Activated gamma-delta T cell treated with Interleukin-2 at 50 U/mL for 16 hours (primary cell): ENCODE measurements around the gene MED23.
"Not testable (repeated sequence)": the region's sequence is repeated elsewhere in the genome, so short reads cannot be mapped to it uniquely, and the experiment has no call there.

Experiments used
- DNase-seq: peaks from one replicate; pipeline ENCODE4 v3.0.0-alpha.2; 2020

MED23 gene

GRCh38 chr6:131568726-131569125, 59.3 kb downstream of the MED23 start:
- no peak for DNase-seq

DNA sequence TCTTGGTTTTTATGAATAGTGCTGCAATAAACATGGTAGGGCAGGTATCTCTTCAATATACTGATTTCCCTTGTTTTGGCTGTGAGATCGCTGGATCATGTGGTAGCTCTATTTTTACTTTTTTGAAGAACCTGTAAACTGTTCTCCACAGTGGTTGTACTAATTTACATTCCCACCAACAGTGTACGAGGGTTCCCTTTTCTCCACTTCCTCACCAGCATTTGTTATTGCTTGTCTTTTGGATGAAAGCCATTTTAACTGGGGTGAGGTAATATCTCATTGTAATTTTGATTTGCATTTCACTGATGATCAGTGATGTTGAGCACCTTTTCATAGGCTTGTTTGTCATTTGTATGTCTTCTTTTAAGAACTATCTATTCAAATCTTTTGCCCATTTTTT, 63.0 kb downstream of the MED23 start:
- DNase-seq = no peak

GRCh38 chr6:131561925-131562707, 65.9 kb downstream of the MED23 start:
- no peak for DNase-seq

GRCh38 chr6:131558922-131559321, 69.1 kb downstream of the MED23 start:
- no peak for DNase-seq

DNA sequence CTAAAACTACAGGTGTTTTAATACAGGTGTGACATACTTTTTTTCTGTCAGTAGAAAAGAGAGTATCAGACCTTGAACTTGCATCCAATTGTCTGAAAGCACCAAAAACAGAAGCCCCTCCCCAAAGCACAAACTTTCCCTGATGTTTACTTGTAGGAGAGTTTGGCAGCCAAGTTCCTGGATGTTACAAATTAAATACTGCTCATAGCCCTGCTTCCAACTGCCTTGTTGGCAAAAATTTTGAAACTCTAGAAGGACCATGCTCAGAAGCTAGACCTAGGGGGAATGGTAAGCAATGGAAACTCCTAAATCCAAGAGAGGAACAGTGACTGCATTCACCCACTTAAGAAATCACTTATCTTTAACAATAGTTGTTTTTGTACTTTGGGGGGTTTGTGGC, 72.0 kb downstream of the MED23 start:
- DNase-seq = no peak

GRCh38 chr6:131552572-131552971, 75.5 kb downstream of the MED23 start:
- no peak for DNase-seq

DNA sequence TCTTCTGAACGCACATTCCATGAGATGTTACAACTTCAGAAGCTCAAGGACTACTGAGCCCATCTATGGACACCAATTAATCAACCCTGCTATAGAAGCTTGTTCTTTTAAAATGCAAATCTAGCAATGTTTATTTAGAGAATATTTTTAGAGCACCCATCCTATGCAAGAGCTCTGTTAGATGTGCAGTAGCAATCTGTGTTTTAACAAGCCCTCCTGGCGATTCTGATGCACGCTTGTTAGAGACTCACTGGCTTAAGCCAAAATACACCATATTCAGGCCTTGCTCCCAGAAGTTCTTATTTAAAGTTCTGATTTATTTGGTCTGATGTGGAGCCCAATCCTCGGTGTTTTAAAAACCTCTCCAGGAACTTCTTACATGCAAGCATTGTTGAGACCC, 76.1 kb downstream of the MED23 start:
- DNase-seq = no peak

DNA sequence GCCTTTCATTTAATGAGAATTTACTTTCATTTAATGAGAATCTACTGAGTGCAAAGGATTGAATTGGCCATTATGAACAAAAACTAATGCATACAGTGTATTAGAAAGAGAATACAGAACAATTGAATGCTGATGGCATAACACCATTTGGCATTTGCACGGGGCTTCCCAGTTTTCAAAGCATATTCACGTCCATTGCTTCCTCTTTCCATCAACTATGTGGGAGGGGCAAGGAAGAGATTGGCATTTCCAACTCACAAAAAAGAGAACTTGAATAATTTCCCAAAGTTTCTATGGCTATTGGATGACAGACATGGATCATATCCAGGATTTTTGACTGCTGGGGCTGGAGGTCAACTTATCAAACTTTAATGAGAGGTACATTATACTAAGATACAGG, 78.2 kb downstream of the MED23 start:
- DNase-seq = no peak

DNA sequence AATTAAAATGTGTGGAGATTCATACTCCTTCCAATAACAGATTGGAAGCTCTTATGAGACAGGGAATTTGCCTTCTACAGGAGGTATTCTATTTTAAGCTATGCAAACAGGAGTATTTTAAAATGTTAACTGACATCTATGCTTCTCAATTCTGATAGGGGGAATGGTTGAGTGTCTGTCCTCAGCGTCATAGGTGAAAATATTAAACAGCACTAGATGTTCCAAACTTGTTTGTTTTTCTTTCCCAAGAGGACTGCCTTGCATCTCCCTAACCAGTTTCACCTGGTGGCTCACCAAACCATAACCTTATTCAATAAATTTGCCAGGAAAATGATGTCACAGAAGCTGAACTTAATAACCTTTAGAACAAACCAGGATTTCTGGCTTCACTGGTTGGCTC, 79.6 kb downstream of the MED23 start:
- DNase-seq = no peak

GRCh38 chr6:131547488-131547887, 80.6 kb downstream of the MED23 start:
- DNase-seq = no peak

GRCh38 chr6:131545317-131545716, 82.7 kb downstream of the MED23 start:
- no peak for DNase-seq

DNA sequence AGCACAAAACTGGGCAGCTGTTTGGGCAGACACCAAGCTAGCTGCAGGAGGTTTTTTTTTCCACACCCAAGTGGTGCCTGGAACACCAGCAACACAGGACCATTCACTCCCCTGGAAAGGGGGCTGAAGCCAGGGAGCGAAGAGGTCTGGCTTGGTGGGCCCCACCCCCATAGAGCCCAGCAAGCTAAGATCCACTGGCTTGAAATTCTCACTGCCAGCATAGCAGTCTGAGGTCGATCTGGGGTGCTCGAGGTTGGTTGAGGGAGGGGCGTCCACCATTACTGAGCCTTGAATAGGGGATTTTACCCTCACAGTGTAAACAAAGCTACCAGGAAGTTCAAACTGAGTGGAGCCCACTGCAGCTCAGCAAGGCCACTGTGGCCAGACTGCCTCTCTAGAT, 89.4 kb downstream of the MED23 start:
- DNase-seq = not testable (repeated sequence)

GRCh38 chr6:131532580-131533039, 95.4 kb downstream of the MED23 start:
- DNase-seq = no peak

GRCh38 chr6:131531681-131532080, 96.4 kb downstream of the MED23 start:
- DNase-seq = not testable (repeated sequence)

DNA sequence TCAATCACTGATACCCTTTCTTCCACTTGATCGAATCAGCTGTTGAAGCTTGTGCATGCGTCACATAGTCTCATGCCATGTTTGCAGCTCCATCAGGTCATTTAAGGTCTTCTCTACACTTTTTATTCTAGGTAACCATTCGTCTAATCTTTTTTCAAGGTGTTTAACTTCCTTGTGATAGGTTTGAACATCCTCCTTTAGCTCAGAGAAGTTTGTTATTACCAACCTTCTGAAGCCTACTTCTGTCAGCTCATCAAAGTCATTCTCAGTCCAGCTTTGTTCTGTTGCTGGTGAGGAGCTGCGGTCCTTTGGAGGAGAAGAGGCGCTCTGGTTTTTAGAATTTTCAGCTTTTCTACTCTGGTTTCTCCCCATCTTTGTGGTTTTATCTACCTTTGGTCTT, 97.1 kb downstream of the MED23 start:
- DNase-seq = not testable (repeated sequence)

DNA sequence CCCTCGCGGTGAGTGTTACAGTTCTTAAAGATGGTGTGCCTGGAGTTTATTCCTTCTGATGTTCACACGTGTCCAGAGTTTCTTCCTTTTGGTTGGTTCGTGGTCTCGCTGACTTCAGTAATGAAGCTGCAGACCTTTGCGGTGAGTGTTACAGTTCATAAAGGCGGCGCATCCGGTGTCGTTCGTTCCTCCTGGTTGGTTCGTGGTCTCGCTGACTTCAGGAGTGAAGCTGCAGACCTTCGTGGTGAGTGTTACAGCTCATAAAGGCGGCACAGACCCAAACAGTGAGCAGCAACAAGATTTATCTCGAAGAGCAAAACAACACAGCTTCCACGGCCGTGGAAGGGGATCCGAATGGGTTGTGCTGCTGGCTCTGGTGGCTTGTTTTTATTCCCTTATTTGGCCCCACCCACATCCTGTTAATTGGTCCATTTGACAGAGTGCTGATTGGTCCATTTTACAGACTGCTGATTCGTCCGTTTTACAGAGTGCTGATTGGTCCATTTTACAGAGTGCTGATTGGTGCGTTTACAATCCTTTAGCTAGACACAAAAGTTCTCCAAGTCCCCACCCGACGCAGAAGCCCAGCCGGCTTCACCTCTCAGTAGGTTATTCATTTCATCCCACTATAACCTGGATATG, 103.2 kb downstream of the MED23 start:
- no peak for DNase-seq

GRCh38 chr6:131523988-131524673, 103.9 kb downstream of the MED23 start:
- no peak for DNase-seq
